GM23338 (cell line): ENCODE measurements around the gene OR6B3. TPM values are rescaled to one million over a fixed set of nuclear protein-coding genes. Genes with fewer than 3 reads are reported as not detected.

Experiments
- ATAC-seq: fragments of 200-7000 bp; cut with Tn5 transposase; 3 replicates; pipeline ENCODE4 v1.9.1; 2020
- DNase-seq: peaks from one replicate; pipeline ENCODE4 v3.0.0-alpha.2; 2015; ENCODE audit warnings: low spot score
- H2AFZ ChIP-seq: fragments of 200-600 bp; sonication (generic); 2 replicates; pipeline ENCODE4 v1.8.0; 2016; ENCODE audit warnings: antibody characterized with exemption, mild to moderate bottlenecking, moderate library complexity
- H3F3A ChIP-seq: fragments of 200-600 bp; sonication (generic); replicated peaks from 2 replicates; pipeline ENCODE4 v1.8.0; 2017; ENCODE audit warnings: antibody characterized with exemption, mixed run types, low read depth
- H3K27ac ChIP-seq: fragments of 200-600 bp; sonication (generic); 2 replicates; pipeline ENCODE4 v1.6.1; 2016; ENCODE audit warnings: low read depth
- H3K27me3 ChIP-seq: fragments of 200-600 bp; sonication (generic); 2 replicates; pipeline ENCODE4 v1.8.0; 2016; ENCODE audit warnings: mild to moderate bottlenecking, mixed run types, moderate library complexity; ENCODE audit not compliant: insufficient read depth
- H3K36me3 ChIP-seq: fragments of 200-600 bp; sonication (generic); 2 replicates; pipeline ENCODE4 v1.8.0; 2016; ENCODE audit warnings: mild to moderate bottlenecking; ENCODE audit not compliant: insufficient read depth
- H3K4me1 ChIP-seq: fragments of 200-600 bp; sonication (generic); 2 replicates; pipeline ENCODE4 v1.8.0; 2016; ENCODE audit warnings: mild to moderate bottlenecking, moderate library complexity; ENCODE audit not compliant: insufficient read depth
- H3K4me2 ChIP-seq: fragments of 200-600 bp; sonication (generic); 2 replicates; pipeline ENCODE4 v1.7.1; 2017; ENCODE audit warnings: mixed run types
- H3K4me3 ChIP-seq: fragments of 200-600 bp; sonication (generic); 2 replicates; pipeline ENCODE4 v1.6.1; 2016; ENCODE audit warnings: mixed run types
- H3K79me2 ChIP-seq: fragments of 200-600 bp; sonication (generic); replicated peaks from 2 replicates; pipeline ENCODE4 v1.8.0; 2017; ENCODE audit warnings: mild to moderate bottlenecking; ENCODE audit not compliant: insufficient read depth
- H3K9me2 ChIP-seq: fragments of 200-600 bp; sonication (generic); 2 replicates; pipeline ENCODE4 v1.8.0; 2017; ENCODE audit not compliant: insufficient read depth
- H4K20me1 ChIP-seq: fragments of 200-600 bp; sonication (generic); replicated peaks from 2 replicates; pipeline ENCODE4 v1.8.0; 2017; ENCODE audit warnings: mild to moderate bottlenecking; ENCODE audit not compliant: insufficient read depth
- H3K27ac Mint-ChIP-seq: 2 replicates; pipeline ENCODE4 v1.8.0; 2020; ENCODE audit warnings: inconsistent platforms, mild to moderate bottlenecking, moderate library complexity, mixed read lengths
- H3K27me3 Mint-ChIP-seq: 3 replicates; pipeline ENCODE4 v1.8.0; 2022; ENCODE audit warnings: low read depth, mild to moderate bottlenecking, moderate library complexity, mixed read lengths, inconsistent platforms; ENCODE audit not compliant: insufficient read depth, poor library complexity
- H3K36me3 Mint-ChIP-seq: 3 replicates; pipeline ENCODE4 v1.8.0; 2021; ENCODE audit warnings: low read depth, mild to moderate bottlenecking, inconsistent platforms, moderate library complexity, mixed read lengths
- H3K4me1 Mint-ChIP-seq: 3 replicates; pipeline ENCODE4 v1.8.0; 2020; ENCODE audit warnings: mild to moderate bottlenecking, inconsistent platforms, mixed read lengths
- H3K4me3 Mint-ChIP-seq: 3 replicates; pipeline ENCODE4 v1.8.0; 2021; ENCODE audit warnings: moderate library complexity, mild to moderate bottlenecking, inconsistent platforms, mixed read lengths
- H3K9me3 Mint-ChIP-seq: 3 replicates; pipeline ENCODE4 v1.8.0; 2020; ENCODE audit warnings: moderate library complexity, mild to moderate bottlenecking, inconsistent platforms, mixed read lengths
- EZH2phosphoT487 ChIP-seq: fragments of 200-600 bp; sonication (generic); IDR thresholded peaks from one replicate; pipeline ENCODE4 v1.8.1; 2018; ENCODE audit warnings: antibody characterized with exemption; ENCODE audit not compliant: unreplicated experiment
- POLR2AphosphoS5 ChIP-seq: IDR thresholded peaks from 2 replicates; pipeline ENCODE4 v1.6.1; 2016; ENCODE audit warnings: antibody characterized with exemption, low read depth
- STAT1 ChIP-seq: IDR thresholded peaks from one replicate; pipeline ENCODE4 v1.6.1; 2016; ENCODE audit warnings: antibody characterized with exemption; ENCODE audit not compliant: unreplicated experiment
- ZNF114 ChIP-seq: fragments of 250-450 bp; sonication (Bioruptor Pico); IDR thresholded peaks from 2 replicates; pipeline ENCODE4 v1.5.0; 2020; ENCODE audit warnings: mild to moderate bottlenecking, moderate library complexity
- ZNF462 ChIP-seq: fragments of 250-450 bp; sonication (Bioruptor Pico); IDR thresholded peaks from 2 replicates; pipeline ENCODE4 v1.5.0; 2020; ENCODE audit warnings: mild to moderate bottlenecking, moderate library complexity
- polyA plus RNA-seq: library from polyadenylated mRNA; unstranded; fragments of >200 nt; fragmentation: Nextera tagmentation; extraction: Ambion mirVana; gene quantifications from 2 replicates; pipeline ENCODE4 v1.2.1, GENCODE V29; 2016
- total RNA-seq: library from RNA; depleted of rRNA; stranded (reverse); fragments of >200 nt; shearing (Covaris generic); gene quantifications from 2 replicates; pipeline ENCODE4 v1.2.3, GENCODE V29; 2014
- TF ChIP-seq, protein P1 (sequence below), 2 experiments: fragments of 200-600 bp in 1 of 2; sonication (generic) in 1 of 2; conservative IDR thresholded peaks; 2 replicates each; pipeline versions ENCODE4 v1.5.1 to v1.6.1; 2016 to 2017; ENCODE audit warnings: antibody characterized with exemption in 2 of 2, low read depth in 2 of 2, mild to moderate bottlenecking in 2 of 2, moderate library complexity in 1 of 2

OR6B3 gene
- total and polyA plus RNA-seq, 2 experiments from 2014 or later = not detected

- no peaks in the 10 kb centered on the region; the same call in 1 of the 2 replicates for H3K9me2 ChIP-seq
- no peak overlapping the region for H3K27ac ChIP-seq
- H3K4me1 ChIP-seq = peaks cover 13% of the 10 kb centered on the region
- H3K36me3 ChIP-seq = peaks cover 12% of the 10 kb centered on the region; the same call in 1 of the 2 replicates
- DNase-seq = no peak
- peaks cover 14% of the 10 kb centered on the region for H4K20me1 ChIP-seq
- H3K4me3 ChIP-seq = peak overlapping the region; percentile 95
- no peaks in the 10 kb centered on the region for H3F3A ChIP-seq
- Mint-ChIP-seq H3K4me3 (peak overlapping the region; percentile 96), H3K36me3 (peaks cover 25% of the 10 kb centered on the region), H3K4me1 (peaks cover 12% of the 10 kb centered on the region), H3K9me3 (peaks cover 2% of the 10 kb centered on the region; the same call in 2 of the 3 replicates), H3K27me3 (peaks cover 4% of the 10 kb centered on the region), H3K27ac (no peak overlapping the region)
- TF ChIP-seq EZH2phosphoT487 (no peak), STAT1 (no peak), ZNF114 (CRISPR knock-in tag) (no peak), POLR2AphosphoS5 (no peak)
- ATAC-seq = no peak
- no peaks in the 10 kb centered on the region for H3K27me3 ChIP-seq
- no peak overlapping the region for H2AFZ ChIP-seq
- peak overlapping the region; percentile 97 for H3K4me2 ChIP-seq
- H3K79me2 ChIP-seq = peaks cover 47% of the 10 kb centered on the region
Measured at GRCh38 chr2:240023792-240024191, 29.5 kb downstream of the OR6B3 start.

DNA sequence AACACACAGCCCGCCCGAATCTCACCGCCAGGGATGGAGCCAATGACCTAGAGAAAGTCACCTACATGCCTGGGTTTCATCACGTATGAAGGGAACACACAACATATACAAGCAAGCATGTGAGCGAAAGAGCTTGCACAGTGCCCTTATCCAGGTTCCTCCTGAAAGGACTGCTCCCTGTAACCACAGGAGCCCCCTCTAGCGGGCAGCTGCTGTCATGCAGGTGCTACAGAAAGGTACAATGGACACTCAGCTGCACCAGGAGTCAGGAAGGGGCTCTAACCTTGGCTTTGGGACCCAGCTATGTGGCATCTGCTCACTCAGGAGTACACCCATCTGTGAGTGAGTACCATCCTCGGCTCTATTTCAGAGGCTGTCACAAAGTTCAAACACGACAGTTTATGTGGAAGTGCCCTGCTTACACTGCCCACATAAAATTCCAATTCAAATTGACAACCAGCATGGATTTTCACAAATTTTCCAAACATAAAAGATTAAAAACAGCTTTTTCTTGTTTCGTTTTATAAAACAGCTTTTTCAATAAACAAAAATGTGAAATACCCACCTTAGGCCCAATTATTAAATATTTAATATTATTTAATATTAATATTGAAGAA is 31.7 kb downstream of the OR6B3 start:
- peak; percentile 92 for DNase-seq
- no peak overlapping the region for H3K4me2 ChIP-seq
- TF ChIP-seq ZNF462 = no peak
- TF ChIP-seq, protein P1, sequence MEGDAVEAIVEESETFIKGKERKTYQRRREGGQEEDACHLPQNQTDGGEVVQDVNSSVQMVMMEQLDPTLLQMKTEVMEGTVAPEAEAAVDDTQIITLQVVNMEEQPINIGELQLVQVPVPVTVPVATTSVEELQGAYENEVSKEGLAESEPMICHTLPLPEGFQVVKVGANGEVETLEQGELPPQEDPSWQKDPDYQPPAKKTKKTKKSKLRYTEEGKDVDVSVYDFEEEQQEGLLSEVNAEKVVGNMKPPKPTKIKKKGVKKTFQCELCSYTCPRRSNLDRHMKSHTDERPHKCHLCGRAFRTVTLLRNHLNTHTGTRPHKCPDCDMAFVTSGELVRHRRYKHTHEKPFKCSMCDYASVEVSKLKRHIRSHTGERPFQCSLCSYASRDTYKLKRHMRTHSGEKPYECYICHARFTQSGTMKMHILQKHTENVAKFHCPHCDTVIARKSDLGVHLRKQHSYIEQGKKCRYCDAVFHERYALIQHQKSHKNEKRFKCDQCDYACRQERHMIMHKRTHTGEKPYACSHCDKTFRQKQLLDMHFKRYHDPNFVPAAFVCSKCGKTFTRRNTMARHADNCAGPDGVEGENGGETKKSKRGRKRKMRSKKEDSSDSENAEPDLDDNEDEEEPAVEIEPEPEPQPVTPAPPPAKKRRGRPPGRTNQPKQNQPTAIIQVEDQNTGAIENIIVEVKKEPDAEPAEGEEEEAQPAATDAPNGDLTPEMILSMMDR (conservative IDR thresholded peaks at IDR 0.05; ENCODE audit: low read depth in 2 of 2) = peak; percentile 80 to 85
- Mint-ChIP-seq H3K9me3 (peaks cover 2% of the 10 kb centered on the region; the same call in 2 of the 3 replicates), H3K36me3 (peaks cover 45% of the 10 kb centered on the region), H3K27me3 (peaks cover 6% of the 10 kb centered on the region), H3K27ac (no peak overlapping the region), H3K4me1 (peaks cover 12% of the 10 kb centered on the region), H3K4me3 (no peak overlapping the region)
- peaks cover 13% of the 10 kb centered on the region for H3K4me1 ChIP-seq
- peaks cover 14% of the 10 kb centered on the region for H4K20me1 ChIP-seq
- no peaks in the 10 kb centered on the region for H3K27me3 ChIP-seq
- no peak overlapping the region for H3K27ac ChIP-seq
- ATAC-seq = peak; percentile 59
- no peaks in the 10 kb centered on the region for H3F3A ChIP-seq
- H3K79me2 ChIP-seq = peaks cover 47% of the 10 kb centered on the region
- no peaks in the 10 kb centered on the region; the same call in 1 of the 2 replicates for H3K9me2 ChIP-seq
- H2AFZ ChIP-seq = no peak overlapping the region
- H3K36me3 ChIP-seq = peaks cover 21% of the 10 kb centered on the region
- no peak overlapping the region for H3K4me3 ChIP-seq
